TTC549 (cell line): ENCODE results near the gene DYNLRB1.

Experiments
- FAIRE-seq: peaks from 2 replicates; lab custom pipeline; 2012; peaks lifted over from hg19 to GRCh38; lab: Jason Lieb, UNC

Gene DYNLRB1

DNA sequence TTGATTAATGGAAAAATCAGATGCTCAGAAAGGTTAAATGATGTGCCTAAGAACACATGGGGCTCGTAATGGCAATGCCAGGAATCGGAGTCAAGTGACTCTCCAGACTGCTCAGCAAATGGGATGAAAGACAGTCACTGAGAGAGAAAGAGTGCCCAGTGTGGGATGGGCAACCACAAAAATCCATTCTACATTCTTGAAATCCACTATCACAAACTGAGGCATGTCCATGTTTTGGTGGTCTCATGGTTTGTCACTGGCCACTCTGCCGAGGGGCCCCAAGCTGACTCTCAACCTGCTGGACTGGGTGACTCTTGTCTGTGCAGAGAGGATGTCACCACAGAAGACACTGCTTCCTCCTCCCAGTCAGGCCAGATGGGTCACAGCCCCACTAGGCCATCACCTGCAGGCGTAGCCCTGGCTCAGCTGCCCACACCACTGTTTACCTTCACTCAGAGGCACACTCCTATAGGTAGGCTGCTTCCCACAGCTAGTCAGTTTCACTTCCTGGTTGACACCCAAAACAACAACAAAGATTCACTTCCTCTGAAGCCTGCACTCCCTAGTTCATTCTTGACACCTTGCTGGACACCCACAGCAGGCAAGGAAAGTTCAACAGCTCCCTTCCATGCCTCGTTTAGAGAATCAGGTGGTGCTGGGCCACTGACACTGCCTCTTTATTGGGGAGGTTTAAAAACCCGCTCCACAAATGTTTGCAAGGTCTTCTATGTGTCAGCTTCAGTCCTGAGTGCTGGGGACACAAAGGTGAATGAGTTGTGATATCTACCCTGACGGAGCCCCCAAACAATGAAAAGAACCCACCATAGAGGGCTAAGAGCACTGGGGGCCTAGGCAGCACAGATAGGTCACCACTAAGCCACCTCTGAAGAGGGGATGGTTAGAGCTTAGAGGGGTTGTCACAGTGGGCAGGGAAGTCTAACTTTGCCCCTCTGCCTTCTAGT is 64.0 kb downstream of the DYNLRB1 start:
- FAIRE-seq = no peak

DNA sequence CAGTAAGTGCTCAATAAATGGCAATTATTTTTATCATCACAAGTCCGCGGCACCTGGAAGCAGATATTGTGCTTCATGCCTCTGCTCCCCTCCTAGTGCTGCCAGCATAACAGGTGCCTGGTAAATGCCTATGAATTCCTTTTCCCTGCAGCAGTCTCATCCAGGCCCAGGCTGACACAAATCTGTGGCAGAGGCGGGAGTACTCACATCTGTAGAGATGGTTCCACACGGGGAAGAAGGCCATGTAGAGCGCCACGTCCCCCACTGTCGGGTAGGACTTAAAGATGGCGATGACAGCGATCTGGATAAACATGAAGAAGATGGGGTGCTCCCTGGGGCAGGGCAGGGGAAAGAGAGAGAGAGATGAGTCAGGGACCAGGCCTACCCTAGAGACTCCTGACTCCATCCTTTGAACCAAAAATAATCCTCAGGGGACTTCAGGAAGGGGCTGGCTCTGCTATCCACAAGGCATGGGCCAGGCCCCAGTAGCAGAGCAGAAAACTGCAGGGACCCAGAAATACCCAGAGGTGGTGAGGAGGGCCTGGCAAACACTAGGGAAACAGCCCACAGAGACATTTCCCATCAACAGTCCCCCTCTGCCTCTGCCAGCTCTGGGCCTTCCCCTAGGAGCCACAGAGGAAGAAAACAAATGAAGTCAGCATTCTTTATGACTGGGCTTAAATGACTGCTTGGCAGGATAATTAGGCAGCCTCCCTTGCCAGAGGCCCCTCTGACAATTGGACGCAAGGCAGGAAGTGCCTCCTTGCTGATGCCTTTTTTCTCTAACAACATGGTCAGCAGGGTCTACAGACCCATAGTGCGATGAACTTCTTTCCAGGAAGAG is 65.3 kb downstream of the DYNLRB1 start:
- no peak for FAIRE-seq

DNA sequence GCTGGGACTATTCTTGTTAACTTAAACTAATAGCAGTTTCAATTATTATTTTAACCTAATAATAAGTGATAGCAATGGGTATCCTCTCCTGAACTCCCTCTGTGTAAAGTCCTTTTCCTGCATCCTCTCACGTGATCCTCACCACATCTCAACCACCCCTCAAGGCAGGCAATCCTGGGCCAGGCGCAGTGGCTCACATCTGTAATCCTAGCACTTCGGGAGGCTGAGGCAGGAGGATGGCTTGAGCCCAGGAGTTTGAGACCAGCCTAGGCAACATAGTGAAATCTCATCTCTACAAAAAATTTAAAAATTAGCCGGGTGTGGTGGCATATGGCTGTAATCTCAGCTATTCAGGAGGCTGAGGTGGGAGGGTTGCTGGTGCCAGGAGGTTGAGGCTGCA is 66.0 kb downstream of the DYNLRB1 start:
- no peak for FAIRE-seq

DNA sequence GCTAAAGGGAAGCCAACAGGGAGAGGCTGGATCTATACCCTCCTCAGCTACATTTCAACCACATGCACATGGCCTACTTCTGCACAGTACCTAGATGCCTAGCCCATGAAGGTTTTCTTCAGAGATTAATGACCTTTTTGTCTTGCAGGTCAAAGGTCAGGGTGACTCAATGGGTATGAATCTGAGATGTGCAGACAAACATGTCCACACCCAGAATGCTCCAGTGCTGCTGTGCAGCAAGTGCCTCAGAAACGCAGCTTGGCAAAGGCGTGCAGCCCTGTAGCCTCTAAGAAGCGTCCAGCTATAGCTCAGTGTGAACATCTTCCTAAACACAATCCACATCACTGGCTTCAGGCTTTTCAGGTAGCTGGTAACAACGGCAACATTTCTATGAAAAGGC is 66.7 kb downstream of the DYNLRB1 start:
- no peak for FAIRE-seq

DNA sequence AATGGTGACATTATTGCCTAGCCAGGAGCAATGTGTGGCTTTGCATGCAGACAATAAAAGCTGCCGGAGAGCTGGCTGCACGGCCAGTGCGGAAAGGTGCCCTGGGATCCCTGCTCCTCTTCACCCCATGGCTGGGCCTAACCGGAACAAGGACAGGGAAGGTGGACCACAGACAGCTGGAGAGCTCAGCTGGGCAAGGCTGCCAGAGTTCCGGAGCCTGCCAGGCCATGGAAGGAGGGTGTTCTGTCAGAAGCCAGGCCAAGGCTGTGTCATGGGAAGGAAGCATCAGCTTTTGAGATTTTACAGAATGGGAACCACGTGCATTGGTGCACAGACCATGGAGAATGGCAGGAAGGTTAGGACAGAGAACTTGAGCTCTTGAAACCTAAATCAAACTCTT is 67.3 kb downstream of the DYNLRB1 start:
- no peak for FAIRE-seq

DNA sequence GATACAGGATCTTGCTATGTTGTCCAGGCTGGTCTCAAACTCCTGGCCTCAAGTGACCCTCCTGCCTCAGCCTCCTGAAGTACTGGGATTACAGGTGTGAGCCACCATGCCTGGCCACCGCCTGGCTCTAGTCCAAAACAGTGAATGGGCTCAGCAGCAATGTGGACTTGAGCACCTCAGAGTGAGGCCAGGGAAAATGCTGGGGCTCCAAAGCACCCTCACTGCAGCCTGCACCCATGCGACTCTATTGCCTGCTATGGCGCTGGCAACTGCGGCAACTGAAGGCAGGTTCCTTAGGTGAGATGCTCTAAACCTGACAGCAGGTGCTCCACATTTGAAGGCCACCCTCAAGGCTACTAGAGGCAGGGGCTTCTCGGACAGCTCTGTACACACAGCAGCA is 68.8 kb downstream of the DYNLRB1 start:
- FAIRE-seq = no peak

DNA sequence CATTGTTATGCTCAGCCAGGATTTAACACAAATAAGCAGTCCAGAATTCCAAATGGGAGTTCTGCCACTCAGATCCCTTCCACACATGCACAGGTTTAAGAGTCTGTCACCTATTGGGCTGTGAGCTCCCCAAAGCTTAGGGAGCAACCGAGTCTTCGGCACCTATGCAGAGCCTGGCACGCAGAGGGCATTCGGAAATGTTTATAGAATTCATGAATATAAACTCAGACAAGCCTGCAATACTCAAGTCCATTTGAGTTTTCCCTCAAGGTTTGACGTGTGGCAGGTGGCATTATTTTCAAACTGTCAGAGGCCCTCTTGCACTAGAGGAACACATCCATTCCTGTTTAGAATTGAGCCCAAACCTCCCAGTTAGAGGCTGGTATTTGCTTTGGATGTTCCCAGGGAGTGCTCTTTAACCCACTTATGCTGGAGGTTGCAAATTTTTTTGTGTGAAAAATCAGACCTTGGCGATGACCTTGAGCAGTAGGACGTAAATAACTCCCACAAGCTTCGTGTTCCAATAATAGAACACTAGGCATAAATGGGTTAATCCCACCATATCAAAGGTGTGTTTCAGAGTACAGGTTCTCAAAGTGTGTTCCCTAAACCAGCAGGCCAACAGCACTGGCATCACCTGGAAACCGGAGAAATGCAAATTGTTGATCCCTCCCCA is 70.4 kb downstream of the DYNLRB1 start:
- no peak for FAIRE-seq
